ENCODE data around the gene WDR70.
"Not testable (repeated sequence)": the region's sequence is repeated elsewhere in the genome, so short reads cannot be mapped to it uniquely, and the experiment has no call there.

WDR70 gene

DNA sequence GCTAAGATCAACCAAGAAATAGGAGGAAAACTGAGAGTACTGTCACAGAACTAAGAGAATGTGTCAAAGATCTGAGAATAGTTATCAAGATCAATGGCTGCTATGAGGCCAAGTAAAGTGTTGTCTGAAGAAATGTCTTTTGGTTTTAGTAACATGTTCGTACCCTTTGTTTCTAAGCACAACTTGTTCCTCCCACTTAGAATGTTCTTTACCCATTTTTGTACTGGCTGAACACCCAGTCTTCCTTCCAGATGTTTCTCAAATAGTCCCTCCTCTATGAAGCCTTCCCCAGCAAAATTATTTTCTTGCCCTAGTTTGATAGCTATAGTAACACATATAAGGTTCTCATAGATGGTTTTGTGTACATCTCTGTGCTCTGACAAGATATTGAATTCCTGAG lies 191.5 kb downstream of the WDR70 start:
- no peak for DNase-seq (ENCODE audit: low spot score)

- DNase-seq (ENCODE audit: low spot score) = no peak
These were observed 192.9 kb downstream of the WDR70 start for GRCh38 chr5:37571985-37572384.

GRCh38 chr5:37575541-37576489 lies 196.7 kb downstream of the WDR70 start:
- no peak for DNase-seq (ENCODE audit: low spot score)

DNA sequence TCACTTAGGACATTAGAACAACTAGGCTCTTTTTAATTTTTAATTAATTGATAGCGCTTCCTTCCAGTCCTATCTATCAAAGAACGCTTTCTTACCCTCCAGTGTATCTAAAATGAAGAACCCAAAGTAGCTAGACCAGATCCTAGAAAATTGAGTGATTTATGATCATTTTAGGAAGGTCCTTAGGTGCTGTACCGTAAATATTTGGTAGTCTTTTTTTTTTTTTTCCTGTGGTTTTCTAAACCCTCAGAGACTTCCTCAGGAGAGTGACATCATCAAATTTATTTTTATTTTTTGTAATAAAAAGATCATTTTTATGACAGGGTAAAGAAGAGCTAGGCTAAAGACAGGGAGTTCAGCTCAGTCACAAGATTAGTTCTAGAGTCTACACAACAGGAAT lies 197.4 kb downstream of the WDR70 start:
- DNase-seq (ENCODE audit: low spot score) = no peak

- DNase-seq (ENCODE audit: low spot score) = no peak
These were observed 199.1 kb downstream of the WDR70 start for GRCh38 chr5:37578176-37578575.

GRCh38 chr5:37580106-37580505 lies 201.0 kb downstream of the WDR70 start:
- DNase-seq (ENCODE audit: low spot score) = no peak

- DNase-seq (ENCODE audit: low spot score) = no peak
These were observed 203.1 kb downstream of the WDR70 start for GRCh38 chr5:37582202-37582601.

DNA sequence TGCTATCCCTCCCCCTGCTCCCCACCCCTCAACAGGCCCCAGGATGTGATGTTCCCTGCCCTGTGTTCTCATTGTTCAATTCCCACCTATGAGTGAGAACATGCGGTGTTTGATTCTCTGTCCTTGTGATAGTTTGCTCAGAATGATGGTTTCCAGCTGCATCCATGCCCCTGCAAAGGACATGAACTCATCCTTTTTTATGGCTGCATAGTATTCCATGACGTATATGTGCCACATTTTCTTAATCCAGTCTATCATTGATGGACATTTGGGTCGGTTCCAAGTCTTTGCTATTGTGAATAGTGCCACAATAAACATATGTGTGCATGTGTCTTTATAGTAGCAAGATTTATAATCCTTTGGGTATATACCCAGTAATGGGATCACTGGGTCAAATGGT lies 214.2 kb downstream of the WDR70 start:
- DNase-seq (ENCODE audit: low spot score) = not testable (repeated sequence)

- not testable (repeated sequence) for DNase-seq (ENCODE audit: low spot score)
These were observed 215.7 kb downstream of the WDR70 start for GRCh38 chr5:37594864-37595263.

GRCh38 chr5:37598733-37599132 lies 219.6 kb downstream of the WDR70 start:
- DNase-seq (ENCODE audit: low spot score) = no peak

DNA sequence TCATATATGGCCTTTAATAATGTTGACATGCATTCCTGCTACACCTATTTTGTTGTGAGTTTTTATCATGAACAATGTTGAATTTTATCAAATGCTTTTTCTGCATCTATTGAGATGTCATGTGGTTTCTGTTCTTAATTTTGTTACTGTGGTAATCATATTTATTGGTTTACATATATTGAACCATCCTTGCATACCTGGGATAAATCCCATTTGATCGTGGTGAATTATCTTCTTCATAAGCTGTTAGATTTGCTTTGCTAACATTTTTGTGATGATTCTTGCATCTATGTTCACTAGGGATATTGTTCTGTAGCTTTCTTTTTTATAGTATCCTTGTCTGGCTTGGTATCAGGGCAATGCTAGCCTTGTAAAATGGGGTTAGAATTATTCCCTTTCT lies 222.0 kb downstream of the WDR70 start:
- DNase-seq (ENCODE audit: low spot score) = no peak

DNA sequence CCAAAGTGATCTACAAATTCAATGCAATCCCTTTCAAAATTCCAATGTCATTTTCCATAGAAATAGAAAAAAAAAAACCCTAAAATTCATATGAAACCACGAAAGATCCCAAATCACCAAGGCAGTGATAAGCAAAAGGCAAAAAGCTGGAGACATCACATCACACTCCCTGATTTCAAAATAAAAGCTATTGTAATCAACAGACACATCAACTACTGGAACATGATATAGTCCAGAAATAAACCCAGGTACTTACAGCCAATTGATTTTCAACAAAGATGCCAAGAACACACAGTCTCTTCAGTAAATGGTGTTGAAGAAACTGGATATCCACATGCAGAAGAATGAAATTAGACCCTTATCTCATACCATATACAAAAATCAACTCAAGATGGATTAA lies 224.0 kb downstream of the WDR70 start:
- DNase-seq (ENCODE audit: low spot score) = no peak

DNA sequence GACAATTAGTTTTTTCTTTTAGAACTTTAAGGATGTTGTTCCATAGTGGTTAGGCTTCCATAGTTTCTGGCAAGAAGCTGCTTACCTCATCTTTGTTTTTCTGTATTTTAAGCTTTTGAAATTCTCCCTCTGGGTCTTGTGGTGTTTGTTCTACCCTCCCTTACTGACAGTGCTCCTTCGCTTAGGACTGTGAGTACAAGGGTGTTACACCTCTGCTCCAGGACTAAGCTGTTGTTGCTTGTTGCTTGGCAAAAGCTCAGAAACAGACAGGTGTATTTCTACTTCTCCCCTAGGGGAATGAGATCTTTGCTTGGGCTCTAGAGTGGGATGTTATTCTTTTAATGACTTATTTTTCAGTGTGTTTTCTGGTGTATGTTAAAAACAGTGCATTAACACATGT lies 225.2 kb downstream of the WDR70 start:
- no peak for DNase-seq (ENCODE audit: low spot score)

DNA sequence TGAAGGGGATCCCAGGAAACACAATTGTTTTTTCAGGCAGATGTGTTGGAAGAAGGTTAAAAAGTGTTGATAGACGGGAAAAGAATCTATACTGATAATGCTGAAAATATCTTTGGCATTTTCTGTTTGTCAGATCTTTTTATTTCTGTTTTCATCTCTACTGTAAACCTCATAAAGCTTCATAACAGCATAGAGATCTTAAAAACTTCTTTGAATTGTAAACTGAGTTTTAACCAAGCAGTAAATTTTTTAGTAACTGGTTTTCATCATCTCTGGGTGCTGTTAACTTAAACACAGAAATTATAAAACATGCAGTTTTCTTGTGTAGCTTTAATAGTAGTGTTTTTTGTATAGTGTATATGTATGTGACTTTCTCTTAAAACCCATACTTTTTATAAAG lies 227.0 kb downstream of the WDR70 start:
- DNase-seq (ENCODE audit: low spot score) = no peak

- no peak for DNase-seq (ENCODE audit: low spot score)
These were observed 227.6 kb downstream of the WDR70 start for GRCh38 chr5:37606632-37607248.

DNA sequence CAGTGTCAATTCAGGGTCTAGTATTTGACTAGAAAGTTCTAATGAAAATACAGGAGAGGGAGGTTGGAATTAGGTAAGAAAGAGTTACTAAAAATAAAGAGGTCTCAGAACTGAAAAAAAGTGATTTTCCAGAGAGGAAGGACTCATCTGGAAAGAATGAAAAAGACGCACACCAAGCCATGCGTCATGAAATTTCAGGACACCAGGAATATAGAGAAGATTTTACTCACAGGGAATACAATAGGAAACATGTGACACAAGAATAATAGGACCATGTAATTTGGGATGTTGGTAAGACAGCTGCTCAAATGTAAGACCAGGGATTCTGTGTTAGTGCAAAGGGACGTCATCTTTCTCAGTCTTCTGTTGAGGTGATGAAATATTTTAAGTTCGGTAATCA lies 236.1 kb downstream of the WDR70 start:
- DNase-seq (ENCODE audit: low spot score) = peak; percentile 55

DNA sequence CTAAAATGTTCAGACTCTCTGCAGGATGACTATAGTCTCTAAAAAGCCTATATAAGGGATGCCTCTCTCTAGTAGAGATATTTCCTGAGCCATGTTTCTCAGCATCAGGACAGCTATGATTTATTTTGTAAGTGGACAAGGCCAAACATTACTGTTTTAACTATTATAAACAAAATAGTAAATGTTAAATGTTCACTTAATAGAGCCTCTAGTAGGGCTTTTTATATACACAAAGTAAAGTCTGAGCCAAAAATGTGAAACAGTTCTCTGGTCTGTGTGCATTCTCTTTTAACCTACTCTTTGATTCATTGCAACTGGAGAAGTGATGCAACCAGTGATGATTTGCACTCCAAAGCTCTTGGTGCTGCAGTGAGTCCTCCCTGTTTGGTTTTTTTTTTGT lies 240.2 kb downstream of the WDR70 start:
- DNase-seq (ENCODE audit: low spot score) = no peak

- not testable (repeated sequence) for DNase-seq (ENCODE audit: low spot score)
These were observed 243.2 kb downstream of the WDR70 start for GRCh38 chr5:37622354-37622753.

DNA sequence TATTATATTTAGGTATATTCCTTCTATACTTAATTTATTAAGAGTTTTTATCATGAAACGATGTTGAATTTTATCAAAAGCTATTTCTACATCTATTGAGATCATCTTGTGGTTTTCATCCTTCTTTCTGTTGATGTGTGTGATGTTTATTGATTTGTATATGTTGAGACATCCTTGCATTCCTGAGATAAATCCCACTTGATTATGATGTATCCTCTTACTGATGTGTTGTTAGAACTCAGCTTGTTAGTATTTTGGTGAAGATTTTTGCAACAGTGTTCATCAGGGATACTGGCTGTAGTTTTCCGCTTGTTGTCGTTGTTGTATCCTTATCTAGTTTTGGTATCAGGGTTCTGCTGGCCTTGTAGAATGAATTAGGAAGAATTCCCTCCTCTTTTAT lies 247.1 kb downstream of the WDR70 start:
- no peak for DNase-seq (ENCODE audit: low spot score)

DNA sequence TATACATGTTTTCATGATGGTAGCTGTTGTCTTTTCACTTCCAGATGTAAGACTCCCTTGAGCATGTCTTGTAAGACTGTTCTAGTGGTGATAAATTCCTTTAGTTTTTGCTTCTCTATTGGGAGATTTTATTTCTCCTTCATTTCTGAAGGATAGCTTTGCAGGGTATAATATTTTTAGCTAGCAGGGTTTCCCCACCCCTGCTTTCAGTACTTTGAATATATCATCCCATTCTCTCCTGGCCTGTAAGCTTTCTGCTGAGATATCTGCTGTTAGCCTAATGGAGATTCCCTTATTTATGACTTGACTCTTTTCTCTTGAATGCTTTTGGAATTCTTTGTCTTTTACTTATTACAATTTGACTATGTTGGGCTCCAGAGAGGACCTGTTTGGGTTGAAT lies 249.8 kb downstream of the WDR70 start:
- no peak for DNase-seq (ENCODE audit: low spot score)

DNA sequence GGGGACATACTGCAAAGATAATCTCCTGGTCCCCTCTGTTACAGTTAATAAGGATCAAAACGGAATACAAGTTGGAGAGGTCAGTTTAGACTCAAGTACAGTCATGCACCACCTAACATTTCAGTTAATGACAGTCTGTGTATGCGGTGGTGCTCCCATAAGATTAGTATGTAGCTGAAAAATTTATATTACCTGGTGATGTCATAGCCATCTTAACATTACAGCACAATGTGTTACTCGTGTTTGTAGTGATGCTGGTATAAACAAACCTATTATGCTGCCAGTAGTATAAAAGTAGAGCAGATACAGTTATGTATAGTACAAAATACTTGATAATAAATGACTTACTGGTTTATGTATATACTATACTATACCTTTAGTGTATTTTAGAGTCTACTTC lies 252.8 kb downstream of the WDR70 start:
- DNase-seq (ENCODE audit: low spot score) = no peak

- DNase-seq (ENCODE audit: low spot score) = no peak
These were observed 258.2 kb downstream of the WDR70 start for GRCh38 chr5:37637165-37637845.

DNA sequence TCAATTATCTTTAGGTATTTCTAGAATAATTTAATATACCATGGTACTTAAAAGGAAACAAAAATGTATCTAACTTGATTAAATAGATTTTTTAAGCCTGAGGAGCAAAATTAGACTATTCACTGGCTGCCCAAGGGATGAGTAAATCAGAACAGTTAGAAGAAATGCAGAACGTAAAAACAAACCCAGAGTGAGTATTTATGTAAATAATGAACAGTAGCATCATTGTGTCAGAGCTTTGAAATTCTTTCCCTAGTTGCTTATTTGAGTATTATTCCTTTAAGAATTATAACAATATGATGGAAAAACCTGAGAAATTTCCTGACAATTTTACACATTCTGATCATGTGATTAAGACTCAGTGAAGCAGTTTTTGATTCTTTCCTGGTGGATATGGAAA lies 259.8 kb downstream of the WDR70 start:
- DNase-seq (ENCODE audit: low spot score) = no peak
